Stimulated activated CD4-positive, alpha-beta T cell treated with anti-CD3 and anti-CD28 coated beads, Interleukin-15, amount 100 ng/mL, for 48 hours (primary cell): ENCODE measurements around the gene RPL10A.
A peak's percentile ranks its signal among the peaks of the same experiment; 100 is the strongest.

ENCODE experiments used
- DNase-seq, 2 donors: peaks; one replicate each; pipeline ENCODE4 v3.0.0-alpha.2; 2020; ENCODE audit warnings: low read depth in 2 of 2

RPL10A gene

GRCh38 chr6:35491558-35492257 is 23.5 kb downstream of the RPL10A start:
- no peak for DNase-seq

DNA sequence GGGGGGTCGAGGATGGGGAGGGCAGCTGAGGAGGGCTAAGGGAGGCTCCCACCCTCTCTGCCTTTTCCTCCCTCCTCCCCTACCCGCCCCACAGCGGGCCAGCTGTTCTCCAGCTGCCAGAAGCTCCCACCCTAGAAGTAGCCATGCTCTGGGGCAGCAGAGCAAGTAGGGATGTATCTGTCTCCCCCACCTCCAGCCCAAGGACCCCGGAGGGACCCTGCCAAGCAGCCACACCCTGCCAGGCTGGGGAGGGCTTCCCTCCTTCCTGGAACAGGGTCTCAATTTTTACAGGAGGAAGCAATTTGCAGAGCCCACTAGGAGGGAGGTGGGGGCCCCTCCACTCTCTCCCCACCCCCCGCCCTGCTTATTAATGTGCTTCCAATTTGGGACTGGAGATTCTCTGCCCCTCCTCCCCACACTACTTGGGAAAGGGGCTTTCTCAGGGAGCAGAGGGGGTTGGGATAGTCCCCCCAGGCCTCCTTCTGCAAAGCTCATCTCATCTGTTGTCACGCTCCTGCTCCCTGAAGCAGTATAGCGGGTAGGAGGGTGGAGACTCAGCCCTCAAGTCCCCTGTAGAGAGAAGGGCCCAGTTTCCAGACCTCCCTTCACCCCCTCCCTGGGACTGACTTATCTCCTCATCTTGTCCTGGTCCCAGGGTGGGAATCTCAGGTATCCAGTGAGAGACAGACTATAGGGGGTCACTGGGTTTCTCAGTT is 24.2 kb downstream of the RPL10A start:
- no peak for DNase-seq

GRCh38 chr6:35492974-35493284 is 24.7 kb downstream of the RPL10A start:
- no peak for DNase-seq

- DNase-seq = no peak
Observed at GRCh38 chr6:35493307-35493983, 25.2 kb downstream of the RPL10A start.

GRCh38 chr6:35494161-35494563 is 26.0 kb downstream of the RPL10A start:
- DNase-seq = no peak

GRCh38 chr6:35495258-35496035 is 27.2 kb downstream of the RPL10A start:
- no peak for DNase-seq

GRCh38 chr6:35496036-35496840 is 28.0 kb downstream of the RPL10A start:
- DNase-seq = no peak

GRCh38 chr6:35496841-35497570 is 28.8 kb downstream of the RPL10A start, which contains the start of gene TEAD3:
TSS of gene TEAD3 (minus strand) at chr6:35497079.
- DNase-seq = peak in 1 of 2 donors; percentile 20

- no peak for DNase-seq
Observed at GRCh38 chr6:35497571-35498421, 29.6 kb downstream of the RPL10A start.

- DNase-seq = no peak
Observed at GRCh38 chr6:35498422-35499067, 30.3 kb downstream of the RPL10A start.

- no peak for DNase-seq
Observed at GRCh38 chr6:35499372-35499771, 31.2 kb downstream of the RPL10A start.

DNA sequence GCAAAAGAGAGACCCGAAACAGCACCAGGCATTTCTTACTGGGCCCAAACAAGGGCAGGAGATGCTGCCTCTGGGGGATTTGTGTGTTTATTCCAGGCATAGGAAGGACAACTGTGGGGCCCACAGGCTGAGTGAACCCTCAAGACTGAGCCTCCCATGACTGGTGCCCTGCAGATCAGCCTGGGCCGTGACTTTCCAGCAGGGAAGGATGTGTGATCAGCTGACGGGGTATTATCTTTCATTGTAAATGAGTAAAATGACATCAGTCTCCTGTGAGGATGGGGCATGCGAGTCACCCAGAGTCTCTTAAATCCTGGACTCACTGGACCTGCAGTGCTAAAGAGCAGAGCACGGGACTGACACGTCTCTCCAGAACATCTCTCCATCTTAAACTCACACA is 32.6 kb downstream of the RPL10A start:
- DNase-seq = no peak

- no peak for DNase-seq
Observed at GRCh38 chr6:35501784-35502183, 33.6 kb downstream of the RPL10A start.

DNA sequence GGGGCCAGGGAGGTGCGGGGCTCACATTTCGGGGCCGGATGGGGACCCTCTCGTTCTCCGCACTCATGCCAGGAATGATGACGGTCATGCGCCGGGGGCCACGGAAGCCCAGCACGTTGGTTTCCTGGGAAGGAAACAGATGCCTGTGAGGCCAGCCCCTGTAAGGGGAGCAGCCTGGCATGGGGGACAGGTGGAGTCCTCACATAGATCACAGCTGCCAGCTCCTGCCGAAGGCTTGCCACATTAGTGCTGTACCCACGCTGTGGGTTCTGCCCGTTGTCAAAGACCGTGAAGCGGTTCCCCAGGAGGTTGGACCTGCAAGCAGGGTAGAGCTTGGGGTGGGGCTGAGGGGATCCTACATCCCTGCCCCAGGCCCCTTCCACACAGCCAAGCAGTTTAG is 35.3 kb downstream of the RPL10A start:
- no peak for DNase-seq

- no peak for DNase-seq
Observed at GRCh38 chr6:35505999-35506412, 37.8 kb downstream of the RPL10A start.

DNA sequence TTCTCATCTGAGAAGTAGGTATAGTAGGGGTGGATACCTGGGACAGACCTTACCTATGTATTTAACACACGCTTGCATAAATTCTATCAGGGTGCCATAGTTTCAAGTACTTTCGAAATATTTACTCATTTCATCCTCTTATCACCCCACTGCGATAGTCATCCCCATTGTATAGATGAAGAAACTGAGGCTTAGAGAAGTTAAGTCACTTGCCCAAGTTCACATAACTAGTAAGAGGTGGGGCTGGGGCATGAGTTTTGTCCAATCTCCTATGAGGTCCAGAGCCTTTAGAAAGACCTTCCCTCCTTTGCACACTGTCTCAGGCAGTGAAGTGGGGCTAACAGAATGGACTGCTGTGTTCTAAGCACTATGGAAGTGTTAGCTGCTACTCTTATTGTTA is 38.3 kb downstream of the RPL10A start:
- no peak for DNase-seq

GRCh38 chr6:35507221-35507620 is 39.0 kb downstream of the RPL10A start:
- DNase-seq = no peak

DNA sequence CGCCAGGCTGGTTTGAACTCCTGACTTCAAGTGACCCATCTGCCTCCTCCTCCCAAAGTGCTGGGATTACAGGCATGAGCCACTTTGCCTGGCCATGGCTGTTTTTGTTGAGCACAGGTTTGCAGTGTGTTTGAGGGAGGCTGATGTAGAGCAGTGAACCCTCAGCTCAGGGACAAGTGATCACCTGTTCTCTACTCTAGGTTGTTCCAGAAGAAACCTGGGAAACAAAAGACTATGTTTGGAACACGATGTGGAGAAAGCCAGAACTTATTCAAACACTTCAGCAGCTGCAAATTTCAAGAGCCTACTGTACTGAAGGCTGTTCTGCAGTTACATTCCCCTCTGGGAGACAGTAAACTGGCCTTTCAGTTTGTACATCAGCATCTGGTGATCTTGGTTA is 39.8 kb downstream of the RPL10A start:
- no peak for DNase-seq

DNA sequence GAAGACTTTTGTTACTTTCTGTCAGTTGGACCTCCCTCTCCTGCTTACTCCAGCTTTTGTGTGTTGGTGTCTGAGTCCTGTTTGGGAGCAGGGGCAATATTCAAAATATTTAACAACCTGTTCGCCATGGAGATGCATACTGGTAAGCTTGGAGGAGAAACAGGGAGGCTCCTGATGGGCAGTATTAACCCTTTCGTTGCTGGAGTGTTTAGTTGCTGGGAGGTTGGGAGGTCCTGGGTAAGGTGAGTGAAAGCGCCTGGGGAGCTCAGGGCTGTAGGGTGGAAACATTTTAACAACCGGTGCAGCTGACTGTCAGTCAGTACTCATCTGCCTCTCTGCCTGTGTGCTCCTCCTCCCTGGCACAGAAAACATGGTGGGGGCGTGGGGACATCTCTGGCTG is 40.3 kb downstream of the RPL10A start:
- DNase-seq = no peak
